Endothelial cell of umbilical vein (primary cell): ENCODE results near the gene USP43.

Experiments
- FOS ChIP-seq: IDR thresholded peaks from 2 replicates; pipeline ENCODE4 v1.6.1; 2011; ENCODE audit warnings: mild to moderate bottlenecking, low read length, moderate library complexity, borderline replicate concordance; ENCODE audit not compliant: insufficient read depth
- POLR2A ChIP-seq: IDR thresholded peaks from 2 replicates; pipeline ENCODE4 v1.6.1; 2012; ENCODE audit warnings: low read depth, mild to moderate bottlenecking, control low read depth, low read length
- POLR2AphosphoS5 ChIP-seq: IDR thresholded peaks from 2 replicates; pipeline ENCODE4 v1.6.1; 2012; ENCODE audit warnings: low read depth, mild to moderate bottlenecking, control low read depth, low read length, moderate library complexity; ENCODE audit not compliant: insufficient read depth
- TF ChIP-seq, protein P1 (sequence below), 2 donors: IDR thresholded peaks; 1 replicate in 1 of 2; 2 replicates in 1 of 2; pipeline ENCODE4 v1.5.1; 2011; ENCODE audit warnings: low read length in 2 of 2, mild to moderate bottlenecking in 2 of 2, moderate library complexity in 2 of 2, control low read depth in 1 of 2, inconsistent platforms in 1 of 2, low read depth in 1 of 2; ENCODE audit not compliant: insufficient read depth in 1 of 2; ENCODE audit errors: extremely low read depth in 1 of 2

- TF ChIP-seq POLR2A (no peak), POLR2AphosphoS5 (no peak), FOS (no peak)
- TF ChIP-seq, protein P1, sequence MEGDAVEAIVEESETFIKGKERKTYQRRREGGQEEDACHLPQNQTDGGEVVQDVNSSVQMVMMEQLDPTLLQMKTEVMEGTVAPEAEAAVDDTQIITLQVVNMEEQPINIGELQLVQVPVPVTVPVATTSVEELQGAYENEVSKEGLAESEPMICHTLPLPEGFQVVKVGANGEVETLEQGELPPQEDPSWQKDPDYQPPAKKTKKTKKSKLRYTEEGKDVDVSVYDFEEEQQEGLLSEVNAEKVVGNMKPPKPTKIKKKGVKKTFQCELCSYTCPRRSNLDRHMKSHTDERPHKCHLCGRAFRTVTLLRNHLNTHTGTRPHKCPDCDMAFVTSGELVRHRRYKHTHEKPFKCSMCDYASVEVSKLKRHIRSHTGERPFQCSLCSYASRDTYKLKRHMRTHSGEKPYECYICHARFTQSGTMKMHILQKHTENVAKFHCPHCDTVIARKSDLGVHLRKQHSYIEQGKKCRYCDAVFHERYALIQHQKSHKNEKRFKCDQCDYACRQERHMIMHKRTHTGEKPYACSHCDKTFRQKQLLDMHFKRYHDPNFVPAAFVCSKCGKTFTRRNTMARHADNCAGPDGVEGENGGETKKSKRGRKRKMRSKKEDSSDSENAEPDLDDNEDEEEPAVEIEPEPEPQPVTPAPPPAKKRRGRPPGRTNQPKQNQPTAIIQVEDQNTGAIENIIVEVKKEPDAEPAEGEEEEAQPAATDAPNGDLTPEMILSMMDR (IDR thresholded peaks at IDR 0.05; ENCODE audit: extremely low read depth in 1 of 2, insufficient read depth in 1 of 2, low read depth in 1 of 2, low read length in 2 of 2), result no peak
Observed at GRCh38 chr17:9670596-9670995, 25.3 kb downstream of the USP43 start.
